GM18502 (cell line): ENCODE results near the gene NDRG2.

Experiments
- ATAC-seq: cut with Tn5 transposase; IDR thresholded peaks from one replicate; pipeline ENCODE4 v1.9.1; 2021; ENCODE audit warnings: mild to moderate bottlenecking; ENCODE audit not compliant: unreplicated experiment, poor library complexity

NDRG2 gene

DNA sequence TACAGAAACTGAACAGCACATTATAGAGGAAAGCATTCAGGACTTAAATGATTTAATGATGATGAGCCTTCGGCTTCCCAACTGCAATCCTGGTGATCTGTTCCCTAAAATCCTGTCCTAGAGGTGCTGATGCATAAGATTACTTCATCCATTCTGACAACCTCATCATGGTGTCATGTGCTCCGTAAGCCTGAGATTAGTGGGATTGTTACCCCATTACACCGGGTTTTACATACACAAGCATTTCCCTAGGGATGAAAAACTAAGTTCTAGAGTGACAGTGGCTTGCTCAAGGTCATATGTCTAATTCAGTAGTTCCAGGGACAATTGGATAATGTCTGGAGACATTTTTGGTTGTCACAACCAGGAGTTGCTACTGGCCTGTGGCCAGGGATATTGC lies 12.3 kb upstream of the NDRG2 start:
- no peak for ATAC-seq

DNA sequence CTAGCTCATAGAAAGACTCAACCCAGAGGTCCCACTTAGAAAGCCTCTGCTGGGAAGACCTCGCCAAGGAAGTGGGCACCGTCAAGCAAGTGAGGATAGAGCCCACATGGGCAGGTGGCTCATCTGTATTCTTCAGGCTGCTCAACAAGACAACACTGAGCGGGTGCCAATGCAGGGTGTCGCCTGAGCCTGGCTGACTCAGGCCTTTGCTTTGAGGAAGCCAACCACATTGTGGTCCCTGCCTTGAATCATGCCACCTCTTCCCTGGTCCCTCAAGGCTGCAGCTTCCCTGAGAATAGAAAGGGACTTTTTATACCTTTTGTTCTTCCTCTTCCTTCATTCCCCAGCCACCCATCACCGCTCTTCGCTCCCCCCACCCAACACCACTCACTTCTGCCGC lies 11.9 kb upstream of the NDRG2 start:
- no peak for ATAC-seq

DNA sequence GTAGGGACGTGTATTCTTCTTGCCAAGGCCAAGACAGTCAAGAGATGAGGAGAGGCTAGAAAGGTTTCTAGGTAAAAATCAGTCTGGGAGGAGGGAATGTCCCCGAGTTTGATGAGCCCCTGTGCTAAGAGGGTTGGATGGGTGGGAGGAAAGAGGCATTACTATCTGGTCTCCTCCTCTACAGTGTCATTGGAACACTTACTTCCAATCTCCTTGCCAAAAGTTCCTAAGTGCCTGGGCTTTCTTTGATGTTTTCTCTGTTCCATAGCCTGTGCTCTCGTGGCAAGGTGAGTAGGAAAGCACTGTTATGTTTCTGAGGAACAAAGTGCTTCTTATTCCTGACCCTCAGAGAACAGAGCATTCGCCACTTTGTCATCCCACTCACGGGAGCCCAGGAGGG lies 9.8 kb upstream of the NDRG2 start, which contains the start of gene RNASE13:
Gene RNASE13 (minus strand): TSS at position 101 of the 400 bp plus-strand sequence. CDS start 519 bp downstream, outside the sequence.
- ATAC-seq, result no peak

DNA sequence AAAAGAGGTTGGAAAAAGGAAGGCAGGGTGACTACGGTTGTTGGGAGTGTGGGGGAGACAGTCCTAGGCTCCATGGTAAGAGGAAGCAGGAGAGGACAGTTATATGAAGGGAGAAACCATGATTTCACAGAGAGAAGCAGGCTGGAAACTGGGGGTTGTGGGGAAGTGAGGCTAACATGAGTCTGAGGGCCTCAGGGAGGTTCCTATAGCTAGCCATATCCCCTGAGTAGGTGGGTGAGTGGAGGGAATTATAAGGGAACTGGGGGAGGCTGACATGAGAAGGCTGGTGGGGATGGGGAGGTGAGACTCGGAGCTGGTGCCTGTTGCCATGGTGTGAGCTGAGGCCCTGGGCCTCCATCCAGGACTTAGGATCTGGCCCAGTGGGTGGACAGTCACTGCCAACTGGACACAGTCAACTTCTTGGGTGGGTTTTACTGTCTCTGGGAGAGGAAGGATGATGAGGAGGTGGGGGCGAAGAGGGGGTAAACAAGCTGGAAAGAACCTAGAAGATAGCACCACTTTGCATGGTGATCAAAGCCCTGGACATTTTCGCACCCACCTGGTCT lies 8.4 kb upstream of the NDRG2 start:
- no peak for ATAC-seq

DNA sequence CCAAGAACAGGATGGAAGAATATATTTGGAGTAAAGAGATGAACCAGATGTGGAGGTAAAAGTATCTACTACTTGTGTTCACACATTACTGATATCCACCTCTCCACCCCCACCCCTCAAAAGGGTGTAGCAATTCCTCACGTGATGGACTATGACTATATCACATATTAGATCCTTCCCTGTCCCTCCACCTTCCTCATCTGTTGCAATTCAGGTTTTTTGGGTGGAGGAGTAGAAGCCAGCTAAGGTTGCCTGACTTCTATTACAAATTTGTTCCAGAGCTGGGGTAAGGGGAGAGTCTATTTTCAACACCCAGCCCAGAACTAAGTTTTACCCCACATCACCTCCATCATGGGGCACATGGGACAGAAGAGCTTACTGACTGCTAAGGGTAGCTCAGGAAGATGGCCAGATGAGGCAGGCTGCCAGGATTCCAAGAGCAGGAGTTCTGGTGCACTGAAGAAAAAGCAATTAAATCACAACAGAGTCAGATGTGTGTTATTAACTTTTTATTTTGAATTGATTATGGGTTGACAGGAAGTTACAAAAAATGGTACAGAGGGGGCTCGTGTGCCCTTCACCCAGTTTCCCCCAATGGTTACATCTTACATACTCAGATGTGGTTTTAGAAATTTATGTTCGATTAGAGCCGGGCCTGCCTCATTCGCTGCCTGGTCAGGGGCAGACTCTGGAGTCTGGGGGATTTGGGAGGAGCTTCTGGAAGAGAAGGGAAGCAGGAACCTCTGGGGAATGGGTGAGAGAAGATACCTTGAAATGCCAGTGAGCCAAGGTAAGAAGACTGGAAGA lies 7.7 kb upstream of the NDRG2 start:
- no peak for ATAC-seq

DNA sequence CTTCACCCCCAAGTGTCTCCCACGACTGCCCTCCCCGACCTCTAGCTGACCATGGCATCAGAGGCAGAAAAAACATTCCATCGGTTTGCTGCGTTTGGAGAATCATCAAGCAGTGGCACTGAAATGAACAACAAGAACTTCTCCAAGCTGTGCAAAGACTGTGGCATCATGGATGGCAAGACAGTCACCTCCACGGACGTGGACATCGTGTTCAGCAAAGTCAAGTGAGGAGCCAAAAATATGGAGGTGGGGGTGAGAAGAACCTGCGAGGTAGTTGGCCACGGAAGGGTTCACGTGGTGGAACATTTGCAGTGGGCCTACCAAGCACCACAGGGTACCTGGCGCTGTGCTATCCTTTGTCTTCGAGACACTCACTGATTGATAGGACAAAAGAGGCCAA lies 5.7 kb upstream of the NDRG2 start:
- ATAC-seq, result no peak

DNA sequence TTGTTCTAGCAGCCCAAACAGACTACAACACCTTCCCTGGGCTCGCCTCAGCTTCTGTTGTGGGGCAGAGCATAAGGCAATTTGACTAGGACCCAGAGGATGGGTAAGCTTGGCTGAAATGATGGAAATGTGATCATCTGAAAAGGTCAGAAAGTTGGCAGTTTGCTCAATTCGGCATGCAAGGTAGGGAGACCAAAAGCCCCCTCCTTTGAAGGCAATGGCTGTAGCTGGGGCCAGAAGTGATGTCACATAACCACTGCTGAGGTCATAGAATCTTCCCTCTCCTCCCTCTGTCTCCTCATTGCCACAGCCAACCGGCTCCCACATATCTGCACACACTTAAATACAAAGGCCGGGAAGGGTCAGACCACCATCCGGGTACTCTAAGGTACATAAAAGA lies 5.1 kb upstream of the NDRG2 start, which contains the start of gene TPPP2:
Gene TPPP2 (plus strand): TSS at position 301 of the 400 bp plus-strand sequence. CDS start 365 bp downstream, outside the sequence.
- no peak for ATAC-seq

DNA sequence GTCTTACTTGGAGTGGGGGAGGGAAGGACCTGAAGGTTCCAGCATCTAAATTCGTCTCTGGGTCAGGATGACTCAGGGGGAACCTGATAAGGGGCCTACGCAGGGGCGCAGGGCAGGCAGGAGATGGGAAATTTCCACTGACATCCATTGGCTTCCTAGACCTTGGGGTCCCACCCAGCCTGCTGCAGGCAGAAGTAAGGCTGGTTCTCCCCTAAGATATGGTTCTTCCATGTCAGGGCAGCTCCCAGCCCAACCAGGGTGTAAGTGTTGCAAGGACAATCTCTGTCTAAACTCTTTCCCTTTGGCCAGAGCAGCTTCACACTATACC lies 2.1 kb upstream of the NDRG2 start:
- ATAC-seq, result no peak

DNA sequence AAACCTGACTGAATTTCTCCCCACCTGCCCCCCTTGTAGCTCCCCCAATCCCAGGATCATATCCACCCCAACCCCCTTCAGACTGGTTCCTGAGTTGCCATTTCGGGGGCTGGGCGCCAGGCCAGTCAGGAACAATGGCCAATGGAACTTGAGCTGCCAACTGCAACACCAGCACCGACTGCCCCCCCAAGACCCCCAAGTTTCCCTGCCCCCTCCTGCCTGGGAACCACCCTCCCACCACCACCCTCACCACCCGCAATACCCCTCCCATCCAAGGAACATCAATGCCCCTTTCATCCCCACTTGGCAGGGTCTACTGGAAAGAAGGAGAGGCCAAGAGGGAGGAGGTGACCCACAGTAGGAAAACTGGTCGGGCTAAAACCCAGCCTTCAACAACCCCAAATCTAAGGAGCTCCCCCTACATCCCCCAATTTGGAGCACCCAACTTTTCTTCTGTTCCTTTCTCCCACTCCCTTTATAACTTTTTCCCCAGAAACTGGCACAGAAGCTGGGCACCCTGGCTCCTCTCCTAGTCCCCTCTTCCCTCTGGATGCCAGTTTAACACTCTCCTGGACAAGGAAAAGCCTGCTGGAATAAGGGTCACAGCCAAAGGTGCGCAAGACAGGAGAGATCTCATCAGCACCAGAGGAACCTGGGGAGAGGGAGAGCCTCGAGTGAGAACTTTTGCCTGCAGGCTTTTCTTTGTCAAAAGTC lies 1.6 kb upstream of the NDRG2 start:
- no peak for ATAC-seq

DNA sequence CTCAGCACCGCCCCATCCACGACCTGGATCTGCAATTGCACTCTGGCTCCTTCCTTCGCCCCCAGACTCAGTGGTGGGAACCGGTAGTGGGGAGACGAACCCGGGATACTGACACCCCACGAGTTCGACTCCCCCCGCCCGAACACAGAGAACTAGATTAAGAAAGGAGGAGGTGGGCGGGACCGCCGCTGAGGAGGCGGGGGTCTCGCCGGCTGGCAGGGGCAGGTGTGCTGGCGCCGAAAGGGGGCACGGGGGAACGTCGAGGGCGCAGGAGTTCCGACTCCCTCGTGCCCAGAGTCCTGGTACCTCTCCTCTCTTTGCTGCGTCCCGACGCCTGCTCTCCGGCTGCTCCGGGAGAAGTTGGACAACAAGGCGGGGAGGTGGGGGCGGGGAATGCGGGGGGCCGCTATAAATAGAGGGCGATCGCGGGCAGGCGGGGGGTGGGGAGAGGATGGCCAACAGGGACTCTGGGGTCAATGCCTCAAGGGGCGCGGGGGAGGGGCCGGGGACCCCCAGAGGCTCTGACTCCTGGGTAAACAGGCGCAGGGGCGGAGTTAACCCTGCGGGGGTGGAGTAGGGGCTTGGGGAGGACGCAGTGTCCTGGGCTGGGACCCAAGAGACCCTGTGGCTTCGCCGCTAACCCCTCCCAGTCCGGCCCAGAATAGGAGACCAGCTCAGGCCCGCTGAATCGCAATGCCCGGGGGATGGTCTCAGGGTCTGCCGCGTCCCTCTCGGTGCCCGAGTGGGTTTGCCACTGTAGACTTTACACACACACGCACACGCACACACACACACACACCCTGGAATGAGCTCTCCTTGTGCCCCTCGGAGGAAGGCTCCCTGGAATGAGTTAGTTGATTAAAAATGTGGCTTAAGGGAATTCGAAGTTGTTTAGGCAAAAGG lies 761 bp upstream of the NDRG2 start:
- no peak for ATAC-seq

DNA sequence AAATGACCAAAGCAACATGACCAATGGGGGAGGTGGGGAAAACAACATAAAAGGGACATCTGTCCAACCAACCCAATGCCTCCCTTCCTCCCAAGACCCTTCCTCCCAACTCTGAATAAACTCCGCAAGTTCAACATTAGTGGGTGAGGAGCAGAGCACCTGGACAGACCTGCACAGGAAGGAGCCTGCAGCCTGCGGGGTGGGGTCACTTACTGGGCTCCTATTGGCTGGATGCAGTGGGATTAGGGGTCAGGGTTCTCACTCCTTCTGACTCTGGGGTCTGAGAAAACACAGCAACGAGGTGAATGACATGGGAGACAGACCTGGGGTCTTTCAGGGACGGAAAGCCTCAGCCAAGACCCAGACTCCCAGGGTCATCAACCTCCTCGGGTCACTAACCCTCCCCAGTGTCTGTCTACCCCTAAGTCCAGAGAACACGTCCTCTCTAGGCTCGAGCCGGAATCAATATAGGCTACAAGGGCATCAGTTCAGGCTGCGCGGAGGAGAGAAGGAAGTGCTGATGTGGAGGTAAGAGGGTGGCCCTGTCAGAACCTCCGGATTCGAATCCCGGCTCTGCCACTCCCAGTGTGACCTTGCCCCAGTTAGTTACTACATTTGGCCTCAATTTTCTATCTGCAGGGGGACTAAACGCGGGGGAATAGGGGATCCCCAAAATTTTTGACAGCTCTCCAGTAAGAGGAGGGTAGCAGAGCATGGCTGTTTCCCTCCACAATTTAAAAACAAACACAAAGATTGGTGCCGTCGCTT lies 860 bp downstream of the NDRG2 start:
- no peak for ATAC-seq

DNA sequence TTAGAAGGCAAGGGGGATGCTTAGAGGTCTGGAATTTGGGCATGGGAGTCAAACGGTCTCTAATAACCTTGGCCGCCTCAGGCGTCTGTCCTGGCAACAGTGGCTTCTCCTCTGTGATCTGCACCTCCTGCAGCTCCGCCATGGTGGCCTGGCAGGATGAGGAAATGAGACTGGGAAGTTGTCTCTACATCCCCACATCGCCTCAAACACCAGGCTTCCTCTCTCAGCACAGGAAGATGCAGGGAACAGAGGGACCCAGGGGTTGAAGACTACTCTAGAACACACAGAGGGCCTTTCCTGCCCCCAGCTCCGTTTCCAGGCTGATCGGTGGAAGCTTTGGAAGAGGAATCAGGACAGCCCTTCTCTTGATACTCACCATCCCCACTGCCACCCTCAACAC lies 1.7 kb downstream of the NDRG2 start:
- ATAC-seq, result no peak

DNA sequence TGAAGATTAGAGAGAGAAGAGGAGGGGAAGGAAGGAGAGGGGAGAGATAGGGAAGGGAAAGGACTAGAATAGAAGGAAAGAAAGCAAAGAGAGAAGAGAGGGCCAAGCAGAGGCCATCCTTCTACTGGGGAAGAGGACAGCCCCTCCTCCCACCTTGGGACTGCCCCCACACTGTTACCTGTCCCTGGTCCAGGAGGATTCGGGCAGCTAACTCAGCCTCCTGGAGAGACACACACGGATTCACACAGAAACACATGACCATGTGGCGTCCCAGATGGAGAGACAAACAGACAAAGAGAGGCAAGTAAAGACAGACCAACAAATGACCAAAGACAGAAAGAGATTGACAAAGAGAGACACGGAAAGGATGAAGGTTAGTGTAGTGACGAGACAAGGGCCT lies 2.2 kb downstream of the NDRG2 start:
- no peak for ATAC-seq

DNA sequence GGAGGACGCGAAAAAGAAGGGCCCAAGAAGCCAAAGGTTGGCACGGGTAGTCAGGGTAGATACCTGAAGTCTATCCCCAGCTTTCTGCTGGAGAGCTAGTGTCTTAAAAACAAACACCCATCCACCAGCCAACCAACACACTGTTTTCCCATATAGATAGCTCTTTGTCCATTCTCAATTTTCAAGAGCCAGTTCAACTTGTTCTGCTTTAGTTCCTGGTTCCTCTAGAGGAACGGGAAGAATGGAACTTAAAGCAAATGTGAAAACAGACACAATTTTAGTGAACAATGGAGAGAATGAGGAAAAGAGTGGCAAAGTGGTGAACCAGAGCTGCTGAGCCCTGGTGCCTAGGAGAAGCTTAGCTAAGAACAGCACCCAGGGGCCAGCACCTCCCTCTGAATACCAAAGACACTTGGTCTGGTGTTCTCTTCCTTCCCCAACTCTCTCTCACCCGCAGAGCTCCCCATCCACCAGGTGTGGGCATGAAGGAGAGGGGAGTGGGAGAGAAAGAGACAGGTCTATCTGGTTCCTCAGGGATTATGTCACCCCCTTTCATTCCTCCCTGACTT lies 3.8 kb downstream of the NDRG2 start:
- ATAC-seq, result no peak

DNA sequence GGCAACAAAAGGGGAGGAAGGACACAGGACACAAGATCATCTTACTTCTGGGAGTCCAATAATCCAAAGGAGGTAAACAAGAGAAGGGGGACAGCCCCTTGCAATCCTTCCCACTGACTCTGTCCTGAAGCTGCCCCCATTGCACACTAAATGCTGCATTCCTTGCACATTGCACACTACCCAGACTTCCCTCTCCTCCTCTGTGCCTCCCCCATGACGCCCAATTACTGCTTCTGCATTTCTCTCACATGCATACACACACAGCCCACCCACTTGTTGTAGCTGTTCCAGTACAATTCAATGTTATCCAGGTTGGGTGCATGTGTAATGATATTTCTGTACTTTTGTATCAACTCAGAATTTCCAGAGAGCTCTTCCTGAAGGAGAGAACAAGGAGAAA lies 5.5 kb downstream of the NDRG2 start:
- ATAC-seq, result no peak

DNA sequence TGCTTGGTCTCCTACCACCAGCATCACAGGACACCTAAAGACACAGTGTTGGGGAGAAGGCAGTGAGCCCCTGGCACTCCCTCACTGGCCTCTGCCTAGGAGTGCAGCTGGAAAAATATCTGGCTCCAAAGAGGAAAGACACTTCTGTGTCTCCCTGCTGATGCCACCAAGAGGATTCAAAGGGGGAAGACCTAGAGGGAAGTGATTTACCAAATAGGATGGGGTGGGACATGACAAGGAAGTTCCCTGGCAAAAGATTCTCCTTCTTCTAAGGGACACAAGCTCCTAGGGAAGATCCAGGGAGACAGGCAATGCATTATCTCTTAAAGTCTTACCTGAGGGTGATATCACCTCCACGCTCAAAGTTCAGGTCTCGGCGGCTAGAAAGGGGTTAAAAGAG lies 6.1 kb downstream of the NDRG2 start:
- no peak for ATAC-seq

DNA sequence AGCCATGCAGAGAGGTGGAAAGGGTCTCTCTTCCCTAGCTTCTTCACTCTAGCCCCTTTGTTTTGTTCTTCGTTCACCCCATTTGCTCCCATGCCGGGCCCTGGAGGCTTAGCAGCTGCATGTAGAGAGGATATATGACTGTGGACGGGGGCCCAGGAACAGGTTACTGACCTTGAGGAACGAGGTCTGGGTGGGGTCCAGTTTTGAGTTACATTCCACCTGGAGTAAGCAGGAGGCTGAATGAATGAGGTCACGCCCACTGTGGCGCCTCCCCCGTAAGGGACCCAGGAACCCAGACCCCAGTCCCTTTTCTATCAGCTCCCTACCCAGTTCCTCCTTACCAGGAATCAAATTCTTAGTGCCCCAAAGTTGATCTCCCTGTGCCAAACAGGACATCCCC lies 6.6 kb downstream of the NDRG2 start:
- ATAC-seq, result no peak

DNA sequence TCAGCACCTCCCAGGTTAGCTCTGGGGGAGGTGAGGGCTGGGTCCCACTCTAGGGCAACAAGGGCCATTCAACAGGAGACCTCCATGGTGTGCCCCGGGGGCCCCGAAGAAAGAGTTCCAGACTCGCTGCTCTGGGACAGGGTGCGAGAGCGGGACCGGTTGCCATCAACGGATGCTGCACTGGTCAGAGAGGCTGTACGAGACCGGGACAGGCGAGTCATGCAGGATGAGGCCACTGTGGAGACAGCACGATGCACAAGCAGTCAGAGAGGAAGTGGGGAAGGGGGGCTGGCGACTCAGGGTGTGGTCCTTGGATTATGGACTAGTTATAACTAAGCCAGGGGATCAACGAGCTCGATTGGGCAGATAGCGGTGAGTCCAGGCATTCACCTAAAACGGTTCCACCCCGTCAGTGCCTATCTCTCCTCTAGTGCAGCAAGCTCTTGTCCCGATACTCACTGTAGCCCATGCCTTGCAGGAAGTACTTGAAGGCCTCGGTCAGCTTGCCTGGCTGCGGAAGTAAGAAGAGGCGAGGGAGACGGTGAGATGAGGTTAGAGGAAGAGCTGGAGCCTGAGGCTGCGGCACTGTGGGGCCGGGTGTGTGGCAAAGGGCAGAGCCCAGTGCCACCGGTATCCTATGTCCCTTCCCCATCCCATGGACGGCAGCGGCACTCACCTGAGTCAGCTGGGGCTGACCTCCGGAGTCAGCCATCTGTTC lies 7.2 kb downstream of the NDRG2 start:
- no peak for ATAC-seq
